HG03159 (cell line): ENCODE results near the gene CORIN.
"Not testable (repeated sequence)": the region's sequence is repeated elsewhere in the genome, so short reads cannot be mapped to it uniquely, and the experiment has no call there.

Source experiments
- ATAC-seq: cut with Tn5 transposase; IDR thresholded peaks from one replicate; pipeline ENCODE4 v1.9.1; 2021; ENCODE audit warnings: mild to moderate bottlenecking, moderate library complexity; ENCODE audit not compliant: unreplicated experiment

CORIN gene

GRCh38 chr4:47776353-47776752 is 61.5 kb downstream of the CORIN start:
- ATAC-seq = no peak

- no peak for ATAC-seq
Observed at GRCh38 chr4:47774079-47774478, 63.8 kb downstream of the CORIN start.

GRCh38 chr4:47771020-47771419 is 66.8 kb downstream of the CORIN start:
- ATAC-seq = no peak

GRCh38 chr4:47767956-47768355 is 69.9 kb downstream of the CORIN start:
- ATAC-seq = not testable (repeated sequence)

- ATAC-seq = no peak
Observed at GRCh38 chr4:47763279-47763678, 74.6 kb downstream of the CORIN start.

- ATAC-seq = no peak
Observed at GRCh38 chr4:47762376-47763266, 75.2 kb downstream of the CORIN start.

- ATAC-seq = not testable (repeated sequence)
Observed at GRCh38 chr4:47753316-47753715, 84.6 kb downstream of the CORIN start.

GRCh38 chr4:47752214-47752613 is 85.7 kb downstream of the CORIN start:
- ATAC-seq = no peak

GRCh38 chr4:47750788-47751187 is 87.1 kb downstream of the CORIN start:
- ATAC-seq = no peak

GRCh38 chr4:47749858-47750257 is 88.0 kb downstream of the CORIN start:
- no peak for ATAC-seq

GRCh38 chr4:47749060-47749459 is 88.8 kb downstream of the CORIN start:
- ATAC-seq = no peak

- ATAC-seq = no peak
Observed at GRCh38 chr4:47747846-47748494, 89.9 kb downstream of the CORIN start.

GRCh38 chr4:47747211-47747610 is 90.7 kb downstream of the CORIN start:
- ATAC-seq = no peak

GRCh38 chr4:47746122-47746521 is 91.7 kb downstream of the CORIN start:
- ATAC-seq = no peak

GRCh38 chr4:47744843-47745382 is 93.0 kb downstream of the CORIN start:
- ATAC-seq = no peak

GRCh38 chr4:47744253-47744652 is 93.6 kb downstream of the CORIN start:
- ATAC-seq = no peak

GRCh38 chr4:47741200-47741599 is 96.7 kb downstream of the CORIN start:
- ATAC-seq = no peak

GRCh38 chr4:47737326-47737725 is 100.5 kb downstream of the CORIN start:
- no peak for ATAC-seq

- ATAC-seq = no peak
Observed at GRCh38 chr4:47736555-47736954, 101.3 kb downstream of the CORIN start.

- ATAC-seq = no peak
Observed at GRCh38 chr4:47736146-47736545, 101.7 kb downstream of the CORIN start.

GRCh38 chr4:47733302-47734175 is 104.3 kb downstream of the CORIN start:
- no peak for ATAC-seq
